A549 (cell line): ENCODE data around the gene HOXA2. TPM values are rescaled to one million over a fixed set of nuclear protein-coding genes. Genes with fewer than 3 reads are reported as not detected.

Experiments used
- ATAC-seq, 2 experiments: fragments of 200-7000 bp in 1 of 2; fragments of >200 bp in 1 of 2; cut with Nextera tagmentation in 1 of 2; cut with Tn5 transposase in 1 of 2; 3 replicates each; pipeline versions ENCODE4 v1.8.0 to v1.9.1; 2018 to 2020; ENCODE audit warnings: mild to moderate bottlenecking in 1 of 2, moderate library complexity in 1 of 2
- CTCF ChIA-PET: fragments of 300-600 bp; sonication (Branson Sonifier 250); formaldehyde crosslinking; extraction: SDS; loops from one replicate; lab custom pipeline; 2021; ENCODE audit warnings: antibody characterized with exemption, inconsistent platforms; lab: Yijun Ruan, JAX
- POLR2A ChIA-PET: fragments of 350-600 bp; formaldehyde crosslinking; extraction: SDS; loops from one replicate; lab custom pipeline; 2021; ENCODE audit warnings: antibody characterized with exemption, inconsistent platforms; lab: Yijun Ruan, JAX
- DNase-seq, 2 experiments: peaks; one replicate each; pipeline versions ENCODE4 v3.0.0 to v3.0.0-alpha.2; 2011 to 2016; ENCODE audit warnings: low read depth in 1 of 2, low spot score in 1 of 2
- FAIRE-seq: peaks from 2 replicates; lab custom pipeline; 2011; peaks lifted over from hg19 to GRCh38; lab: Jason Lieb, UNC
- H3K27ac ChIP-seq, 2 experiments: fragments of >200 bp; sonication (Bioruptor Twin); formaldehyde crosslinking; 3 replicates each; pipeline ENCODE4 v1.5.1; 2016 to 2017
- H3K4me1 ChIP-seq: fragments of >200 bp; sonication (Bioruptor Twin); formaldehyde crosslinking; 3 replicates; pipeline ENCODE4 v1.6.1; 2016
- H3K4me2 ChIP-seq: fragments of >200 bp; sonication (Bioruptor Twin); formaldehyde crosslinking; 3 replicates; pipeline ENCODE4 v1.6.1; 2016
- H3K4me3 ChIP-seq: fragments of >200 bp; sonication (Bioruptor Twin); formaldehyde crosslinking; 3 replicates; pipeline ENCODE4 v1.5.1; 2016
- H3K9me3 ChIP-seq: fragments of >200 bp; sonication (Bioruptor Twin); formaldehyde crosslinking; 3 replicates; pipeline ENCODE4 v1.6.1; 2016
- BHLHE40 ChIP-seq: IDR thresholded peaks from 2 replicates; pipeline ENCODE4 v1.6.1; 2012; ENCODE audit warnings: low read depth, low read length, inconsistent platforms
- CBX8 ChIP-seq: fragments of 200-600 bp; sonication (generic); IDR thresholded peaks from 2 replicates; pipeline ENCODE4 v1.6.1; 2016
- CEBPB ChIP-seq, 2 experiments: fragments of >200 bp in 1 of 2; sonication (Bioruptor Twin) in 1 of 2; formaldehyde crosslinking in 1 of 2; IDR thresholded peaks; 2 replicates each; pipeline ENCODE4 v1.6.1; 2012 to 2016
- CHD2 ChIP-seq: fragments of 150-350 bp; IDR thresholded peaks from 2 replicates; pipeline ENCODE4 v1.6.1; 2014; ENCODE audit warnings: low read length; ENCODE audit not compliant: partially characterized antibody
- EP300 ChIP-seq, 2 experiments: fragments of >200 bp; sonication (Bioruptor Twin); formaldehyde crosslinking; IDR thresholded peaks; 2 replicates in 1 of 2; 3 replicates in 1 of 2; pipeline ENCODE4 v1.6.1; 2016 to 2017
- ESRRA ChIP-seq: fragments of 150-350 bp; IDR thresholded peaks from 2 replicates; pipeline ENCODE4 v1.6.1; 2014; ENCODE audit warnings: mild to moderate bottlenecking, low read length, borderline replicate concordance
- FOSL2 ChIP-seq, 2 experiments: fragments of 450-650 bp in 1 of 2; fragments of >200 bp in 1 of 2; sonication (Bioruptor Twin) in 1 of 2; formaldehyde crosslinking; IDR thresholded peaks; 2 replicates each; pipeline versions ENCODE4 v1.5.0 to v1.6.1; 2016 to 2020; ENCODE audit warnings: mild to moderate bottlenecking in 1 of 2, moderate library complexity in 1 of 2
- HOXA7 ChIP-seq: fragments of 250-450 bp; sonication (Bioruptor Pico); IDR thresholded peaks from 2 replicates; pipeline ENCODE4 v1.5.0; 2020; ENCODE audit warnings: mild to moderate bottlenecking, moderate library complexity
- HOXB13 ChIP-seq: fragments of 250-450 bp; sonication (Bioruptor Pico); IDR thresholded peaks from 2 replicates; pipeline ENCODE4 v1.5.0; 2020; ENCODE audit warnings: low read depth, mild to moderate bottlenecking, moderate library complexity
- HOXB5 ChIP-seq: fragments of 250-450 bp; sonication (Bioruptor Pico); IDR thresholded peaks from 2 replicates; pipeline ENCODE4 v1.5.0; 2020; ENCODE audit warnings: mild to moderate bottlenecking, moderate library complexity
- JUN ChIP-seq, 2 experiments: fragments of >200 bp; sonication (Bioruptor Twin); formaldehyde crosslinking; IDR thresholded peaks; 2 replicates in 1 of 2; 3 replicates in 1 of 2; pipeline ENCODE4 v1.6.1; 2016 to 2017
- MAFK ChIP-seq: fragments of 450-650 bp; IDR thresholded peaks from 2 replicates; pipeline ENCODE4 v1.6.1; 2014; ENCODE audit not compliant: partially characterized antibody
- MYC ChIP-seq: IDR thresholded peaks from 2 replicates; pipeline ENCODE4 v1.6.1; 2012; ENCODE audit warnings: mild to moderate bottlenecking, inconsistent platforms, low read length, improper control_type of control experiment, borderline replicate concordance
- NFE2L2 ChIP-seq: fragments of 150-350 bp; conservative IDR thresholded peaks from 2 replicates; pipeline ENCODE4 v1.6.1; 2014; ENCODE audit warnings: low read length
- NPAS2 ChIP-seq: fragments of 250-450 bp; sonication (Bioruptor Pico); IDR thresholded peaks from 2 replicates; pipeline ENCODE4 v1.8.0; 2022; ENCODE audit warnings: mild to moderate bottlenecking, moderate library complexity, borderline replicate concordance
- POLR2AphosphoS2 ChIP-seq: conservative IDR thresholded peaks from 2 replicates; pipeline ENCODE4 v1.6.1; 2012; ENCODE audit warnings: low read length, improper control_type of control experiment, inconsistent platforms
- RFX5 ChIP-seq: fragments of 450-650 bp; IDR thresholded peaks from 2 replicates; pipeline ENCODE4 v1.7.1; 2014; ENCODE audit warnings: antibody characterized with exemption, mild to moderate bottlenecking, moderate library complexity
- SREBF2 ChIP-seq: fragments of 450-650 bp; IDR thresholded peaks from 2 replicates; pipeline ENCODE4 v1.6.1; 2014; ENCODE audit warnings: mild to moderate bottlenecking, moderate library complexity
- ZFP36 ChIP-seq: fragments of 450-650 bp; IDR thresholded peaks from 2 replicates; pipeline ENCODE4 v1.6.1; 2014; ENCODE audit warnings: borderline replicate concordance; ENCODE audit not compliant: partially characterized antibody
- WGBS: methylation state at CpG from one replicate; pipeline ENCODE4 v1.1.6; 2017; ENCODE audit errors: missing lambda C conversion rate; 5-methylcytosine and 5-hydroxymethylcytosine counted together
- polyA plus RNA-seq, 4 experiments: library from polyadenylated mRNA; depleted of rRNA in 3 of 4; stranded (reverse); fragments of >200 nt; fragmentation: RNase III in 1 of 4; extraction: RNeasy Plus Mini Kit Qiagen cat#74134 plus additional on column Dnase treatment in 1 of 4; gene quantifications; 2 replicates in 3 of 4; 3 replicates in 1 of 4; pipeline ENCODE4 v1.2.3, GENCODE V29; 2011 to 2017
- TF ChIP-seq, protein P1 (sequence below): fragments of >200 bp; sonication (Bioruptor Twin); formaldehyde crosslinking; IDR thresholded peaks from 3 replicates; pipeline ENCODE4 v1.5.1; 2016
- TF ChIP-seq, protein P2 (sequence below): fragments of 250-450 bp; sonication (Bioruptor Pico); IDR thresholded peaks from 2 replicates; pipeline ENCODE4 v1.5.0; 2021; ENCODE audit warnings: mild to moderate bottlenecking, moderate library complexity, borderline replicate concordance
- TF ChIP-seq, protein P3 (sequence below): fragments of 150-350 bp; IDR thresholded peaks from 2 replicates; pipeline ENCODE4 v1.6.1; 2014; ENCODE audit warnings: low read depth, mild to moderate bottlenecking, low read length
- TF ChIP-seq, protein P4 (sequence below): IDR thresholded peaks from 2 replicates; pipeline ENCODE4 v1.6.1; 2012; ENCODE audit warnings: low read depth, borderline replicate concordance

The HOXA2 gene
- polyA plus RNA-seq, 2 of the 4 experiments (the other 2 are of a cell fraction) = 1.3 to 2.1 TPM

DNA sequence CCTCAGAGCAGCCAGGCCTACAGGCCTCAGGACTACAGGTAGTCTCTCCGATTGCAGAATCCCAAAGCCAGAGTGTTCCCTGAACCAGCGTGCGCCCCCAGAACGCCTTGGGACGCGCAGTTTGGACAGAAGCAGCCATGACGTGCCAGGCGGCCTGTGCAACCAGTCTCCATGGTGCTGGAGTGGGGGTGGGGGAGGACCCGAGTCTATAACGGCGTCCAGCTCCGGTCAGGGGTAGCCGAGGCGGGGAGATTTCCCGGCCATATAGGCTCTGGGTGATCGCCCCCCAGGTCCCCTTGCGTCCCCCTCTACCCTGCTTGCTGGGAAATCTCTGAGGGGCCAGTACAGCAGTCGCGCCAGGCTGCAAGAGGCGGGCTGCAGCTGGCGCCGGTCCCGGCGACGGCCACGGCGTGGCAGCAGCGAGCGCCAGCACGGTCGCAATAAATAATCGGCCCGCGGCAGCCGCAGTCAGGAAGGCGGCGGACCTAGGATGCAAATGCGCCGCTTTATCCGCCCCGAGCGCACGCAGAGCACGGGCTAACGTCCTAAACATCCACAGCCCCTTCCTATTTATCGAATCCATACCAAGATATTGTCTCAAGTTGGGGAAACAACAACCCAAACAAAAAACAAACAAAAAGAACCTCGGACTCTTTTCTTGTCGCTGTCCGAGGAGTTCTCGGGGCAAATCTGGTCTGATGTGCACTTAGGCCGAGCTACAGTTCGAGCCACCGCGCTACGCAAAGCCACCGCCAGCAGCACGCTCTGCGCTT is 48.3 kb upstream of the HOXA2 start (continued):
- TF ChIP-seq, protein P1, sequence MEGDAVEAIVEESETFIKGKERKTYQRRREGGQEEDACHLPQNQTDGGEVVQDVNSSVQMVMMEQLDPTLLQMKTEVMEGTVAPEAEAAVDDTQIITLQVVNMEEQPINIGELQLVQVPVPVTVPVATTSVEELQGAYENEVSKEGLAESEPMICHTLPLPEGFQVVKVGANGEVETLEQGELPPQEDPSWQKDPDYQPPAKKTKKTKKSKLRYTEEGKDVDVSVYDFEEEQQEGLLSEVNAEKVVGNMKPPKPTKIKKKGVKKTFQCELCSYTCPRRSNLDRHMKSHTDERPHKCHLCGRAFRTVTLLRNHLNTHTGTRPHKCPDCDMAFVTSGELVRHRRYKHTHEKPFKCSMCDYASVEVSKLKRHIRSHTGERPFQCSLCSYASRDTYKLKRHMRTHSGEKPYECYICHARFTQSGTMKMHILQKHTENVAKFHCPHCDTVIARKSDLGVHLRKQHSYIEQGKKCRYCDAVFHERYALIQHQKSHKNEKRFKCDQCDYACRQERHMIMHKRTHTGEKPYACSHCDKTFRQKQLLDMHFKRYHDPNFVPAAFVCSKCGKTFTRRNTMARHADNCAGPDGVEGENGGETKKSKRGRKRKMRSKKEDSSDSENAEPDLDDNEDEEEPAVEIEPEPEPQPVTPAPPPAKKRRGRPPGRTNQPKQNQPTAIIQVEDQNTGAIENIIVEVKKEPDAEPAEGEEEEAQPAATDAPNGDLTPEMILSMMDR = peak; percentile 78
- TF ChIP-seq BHLHE40 (no peak), POLR2AphosphoS2 (no peak), EP300 (IDR thresholded peaks at IDR 0.05) (no peak), JUN (IDR thresholded peaks at IDR 0.05) (peak; percentile 18 to 63; a peak in 3 of 5 replicates), CEBPB (IDR thresholded peaks at IDR 0.05) (0 out of 4 replicates have a peak, but pooled peaks of 1 of the 2 experiments have one; percentile 3), ESRRA (no peak), NPAS2 (no peak), HOXB13 (CRISPR knock-in tag) (0 out of 2 replicates have a peak, but pooled peaks have one; percentile 35), NFE2L2 (no peak), MAFK (no peak), FOSL2 (IDR thresholded peaks at IDR 0.05) (no peak), FOSL2 (CRISPR knock-in tag; IDR thresholded peaks at IDR 0.05) (no peak), HOXA7 (CRISPR knock-in tag) (no peak), CBX8 (no peak), ZFP36 (no peak), HOXB5 (peak; percentile 92), SREBF2 (no peak), CHD2 (no peak)
- TF ChIP-seq, protein P2, sequence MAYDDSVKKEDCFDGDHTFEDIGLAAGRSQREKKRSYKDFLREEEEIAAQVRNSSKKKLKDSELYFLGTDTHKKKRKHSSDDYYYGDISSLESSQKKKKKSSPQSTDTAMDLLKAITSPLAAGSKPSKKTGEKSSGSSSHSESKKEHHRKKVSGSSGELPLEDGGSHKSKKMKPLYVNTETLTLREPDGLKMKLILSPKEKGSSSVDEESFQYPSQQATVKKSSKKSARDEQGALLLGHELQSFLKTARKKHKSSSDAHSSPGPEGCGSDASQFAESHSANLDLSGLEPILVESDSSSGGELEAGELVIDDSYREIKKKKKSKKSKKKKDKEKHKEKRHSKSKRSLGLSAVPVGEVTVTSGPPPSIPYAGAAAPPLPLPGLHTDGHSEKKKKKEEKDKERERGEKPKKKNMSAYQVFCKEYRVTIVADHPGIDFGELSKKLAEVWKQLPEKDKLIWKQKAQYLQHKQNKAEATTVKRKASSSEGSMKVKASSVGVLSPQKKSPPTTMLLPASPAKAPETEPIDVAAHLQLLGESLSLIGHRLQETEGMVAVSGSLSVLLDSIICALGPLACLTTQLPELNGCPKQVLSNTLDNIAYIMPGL (CRISPR knock-in tag) = no peak
- TF ChIP-seq, protein P3, sequence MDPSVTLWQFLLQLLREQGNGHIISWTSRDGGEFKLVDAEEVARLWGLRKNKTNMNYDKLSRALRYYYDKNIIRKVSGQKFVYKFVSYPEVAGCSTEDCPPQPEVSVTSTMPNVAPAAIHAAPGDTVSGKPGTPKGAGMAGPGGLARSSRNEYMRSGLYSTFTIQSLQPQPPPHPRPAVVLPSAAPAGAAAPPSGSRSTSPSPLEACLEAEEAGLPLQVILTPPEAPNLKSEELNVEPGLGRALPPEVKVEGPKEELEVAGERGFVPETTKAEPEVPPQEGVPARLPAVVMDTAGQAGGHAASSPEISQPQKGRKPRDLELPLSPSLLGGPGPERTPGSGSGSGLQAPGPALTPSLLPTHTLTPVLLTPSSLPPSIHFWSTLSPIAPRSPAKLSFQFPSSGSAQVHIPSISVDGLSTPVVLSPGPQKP = no peak

DNA sequence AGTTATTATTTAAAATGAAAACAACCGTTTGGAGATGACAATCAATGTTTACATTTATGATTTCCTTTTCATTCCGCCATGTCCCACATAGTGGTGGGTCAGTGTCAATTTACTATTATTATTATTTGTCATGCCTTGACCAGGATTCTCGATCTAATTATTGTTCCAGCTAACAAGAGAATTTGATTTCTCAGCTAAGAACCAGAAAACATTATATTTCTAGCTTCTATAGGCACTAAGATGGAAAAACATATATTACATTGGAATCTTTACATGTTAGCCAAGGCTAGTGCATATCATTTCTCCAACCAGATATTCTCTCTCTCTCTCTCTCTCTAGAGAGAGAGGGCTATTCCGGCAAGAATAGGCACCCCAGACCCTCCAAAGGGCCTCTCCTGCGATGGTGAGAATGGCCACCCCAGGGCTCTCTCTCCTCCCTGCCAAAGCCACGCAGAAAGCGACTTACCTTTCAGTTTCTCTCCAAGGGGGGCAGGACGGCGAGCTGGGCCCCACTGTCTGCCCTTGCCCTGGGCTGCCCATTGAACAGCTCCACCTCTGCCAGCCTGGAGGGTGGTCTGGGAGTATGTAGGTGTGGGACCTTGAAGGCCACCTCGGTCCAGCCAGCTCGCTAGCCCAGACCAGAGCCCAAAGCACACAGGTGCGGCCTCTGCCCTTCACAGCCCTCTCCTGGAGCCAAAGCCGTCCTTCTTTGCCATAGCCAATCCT is 47.5 kb upstream of the HOXA2 start:
- no peak for FAIRE-seq
- ChIA-PET CTCF (interaction anchor here (0.7 to 11.1 kb wide), 34 partner anchors 8 to 1257 kb away, joined by 3 to 160 read pairs (median 5); partner anchors contain the start of genes HOXA4, HOXA5 and HOXA9), POLR2A (interaction anchor here (0.5 to 2.1 kb wide), 7 partner anchors 11 to 950 kb away, joined by 3 to 14 read pairs (median 4); partner anchors contain the start of gene HNRNPA2B1)
- Histone ChIP-seq H3K9me3 (no peaks in the 10 kb centered on the region), H3K4me2 (peak overlapping the region; percentile 90), H3K27ac (peak overlapping the region; percentile 88 to 90), H3K4me1 (peaks cover 16% of the 10 kb centered on the region), H3K4me3 (peak overlapping the region; percentile 49)
- no peak for DNase-seq
- WGBS = 20% methylated on average over 11 of the region's 13 CpGs
- TF ChIP-seq RFX5 (no peak), MYC (no peak)
- TF ChIP-seq, protein P4, sequence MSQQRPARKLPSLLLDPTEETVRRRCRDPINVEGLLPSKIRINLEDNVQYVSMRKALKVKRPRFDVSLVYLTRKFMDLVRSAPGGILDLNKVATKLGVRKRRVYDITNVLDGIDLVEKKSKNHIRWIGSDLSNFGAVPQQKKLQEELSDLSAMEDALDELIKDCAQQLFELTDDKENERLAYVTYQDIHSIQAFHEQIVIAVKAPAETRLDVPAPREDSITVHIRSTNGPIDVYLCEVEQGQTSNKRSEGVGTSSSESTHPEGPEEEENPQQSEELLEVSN = no peak
- peak; percentile 69 to 75 for ATAC-seq
